OCI-LY1 (cell line): ENCODE measurements around the gene IQCF6.
"Not testable (repeated sequence)": the region's sequence is repeated elsewhere in the genome, so short reads cannot be mapped to it uniquely, and the experiment has no call there.

Experiments used
- H2AFZ ChIP-seq: fragments of 200-600 bp; sonication (generic), shearing (Covaris generic); 2 replicates; pipeline ENCODE4 v1.6.0; 2014; ENCODE audit warnings: antibody characterized with exemption, mild to moderate bottlenecking, low read length
- H3F3A ChIP-seq: fragments of 200-600 bp; sonication (generic), shearing (Covaris generic); 2 replicates; pipeline ENCODE4 v1.6.0; 2014; ENCODE audit warnings: mild to moderate bottlenecking, antibody characterized with exemption, low read length, moderate library complexity; ENCODE audit not compliant: insufficient read depth
- H3K27ac ChIP-seq: fragments of 200-600 bp; sonication (generic); 2 replicates; pipeline ENCODE4 v1.5.1; 2014; ENCODE audit warnings: low read length, mixed run types, mild to moderate bottlenecking, low read depth; ENCODE audit not compliant: poor library complexity, severe bottlenecking
- H3K27me3 ChIP-seq: fragments of 200-600 bp; sonication (generic); 2 replicates; pipeline ENCODE4 v1.6.0; 2014; ENCODE audit warnings: antibody characterized with exemption, mild to moderate bottlenecking, low read length, moderate library complexity; ENCODE audit not compliant: insufficient read depth
- H3K36me3 ChIP-seq: fragments of 200-600 bp; sonication (generic); 2 replicates; pipeline ENCODE4 v1.6.1; 2014; ENCODE audit warnings: mild to moderate bottlenecking, antibody characterized with exemption, low read length, moderate library complexity, mixed read lengths; ENCODE audit not compliant: insufficient read depth
- H3K4me1 ChIP-seq: fragments of 200-600 bp; sonication (generic); 2 replicates; pipeline ENCODE4 v1.5.1; 2014; ENCODE audit warnings: mild to moderate bottlenecking, low read length, moderate library complexity; ENCODE audit not compliant: insufficient read depth, severe bottlenecking
- H3K4me2 ChIP-seq: fragments of 200-600 bp; sonication (generic), shearing (Covaris generic); 2 replicates; pipeline ENCODE4 v1.6.1; 2014; ENCODE audit warnings: low read length
- H3K4me3 ChIP-seq: fragments of 200-600 bp; sonication (generic); 2 replicates; pipeline ENCODE4 v1.5.1; 2014; ENCODE audit warnings: low read length, low read depth, mild to moderate bottlenecking, mixed read lengths; ENCODE audit not compliant: poor library complexity, severe bottlenecking
- H3K79me2 ChIP-seq: fragments of 200-600 bp; shearing (Covaris generic); 2 replicates; pipeline ENCODE4 v1.6.1; 2016; ENCODE audit warnings: mixed run types, low read length, mixed read lengths; ENCODE audit not compliant: insufficient read depth
- H3K9ac ChIP-seq: fragments of 200-600 bp; sonication (generic), shearing (Covaris generic); 2 replicates; pipeline ENCODE4 v1.6.1; 2014; ENCODE audit warnings: mild to moderate bottlenecking, low read length, mixed read lengths
- H3K9me2 ChIP-seq: fragments of 200-600 bp; sonication (generic), shearing (Covaris generic); 2 replicates; pipeline ENCODE4 v1.6.1; 2014; ENCODE audit warnings: low read depth, mild to moderate bottlenecking, low read length, mixed read lengths
- H3K9me3 ChIP-seq: fragments of 200-600 bp; shearing (Covaris generic); 2 replicates; pipeline ENCODE4 v1.6.1; 2014; ENCODE audit warnings: low read length, mixed read lengths
- H4K20me1 ChIP-seq: fragments of 200-600 bp; sonication (generic), shearing (Covaris generic); 2 replicates; pipeline ENCODE4 v1.6.0; 2016; ENCODE audit warnings: mild to moderate bottlenecking, low read length; ENCODE audit not compliant: insufficient read depth
- CTCF ChIP-seq: fragments of 200-600 bp; sonication (generic), shearing (Covaris generic); IDR thresholded peaks from 2 replicates; pipeline ENCODE4 v1.5.1; 2017; ENCODE audit warnings: mild to moderate bottlenecking, antibody characterized with exemption, low read length, moderate library complexity, mixed read lengths
- EZH2 ChIP-seq: fragments of 200-600 bp; sonication (generic), shearing (Covaris generic); IDR thresholded peaks from 2 replicates; pipeline ENCODE4 v1.8.0; 2017; ENCODE audit warnings: borderline replicate concordance, mixed run types, mild to moderate bottlenecking, antibody characterized with exemption, low read length, moderate library complexity, mixed read lengths

The IQCF6 gene

GRCh38 chr3:51773529-51774056 lies 5.4 kb downstream of the IQCF6 start:
- Histone ChIP-seq H3K36me3 (no peaks in the 10 kb centered on the region), H3K27me3 (no peaks in the 10 kb centered on the region), H3K9me3 (no peaks in the 10 kb centered on the region), H3K4me2 (no peak overlapping the region), H3K9ac (no peak overlapping the region), H3K27ac (no peak overlapping the region), H3K4me1 (no peaks in the 10 kb centered on the region), H2AFZ (no peak overlapping the region), H4K20me1 (no peaks in the 10 kb centered on the region), H3K79me2 (no peaks in the 10 kb centered on the region), H3F3A (no peaks in the 10 kb centered on the region), H3K4me3 (no peak overlapping the region), H3K9me2 (no peaks in the 10 kb centered on the region)
- TF ChIP-seq CTCF (no peak), EZH2 (no peak)

- Histone ChIP-seq H3K9ac (no peak overlapping the region), H3F3A (no peaks in the 10 kb centered on the region), H3K9me3 (no peaks in the 10 kb centered on the region), H3K4me2 (no peak overlapping the region), H3K9me2 (no peaks in the 10 kb centered on the region), H3K4me3 (no peak overlapping the region), H4K20me1 (no peaks in the 10 kb centered on the region), H3K4me1 (no peaks in the 10 kb centered on the region), H3K27ac (no peak overlapping the region), H3K27me3 (no peaks in the 10 kb centered on the region), H3K36me3 (no peaks in the 10 kb centered on the region), H2AFZ (no peak overlapping the region), H3K79me2 (no peaks in the 10 kb centered on the region)
- TF ChIP-seq EZH2 (no peak), CTCF (no peak)
Observed at GRCh38 chr3:51759203-51759602, 19.8 kb downstream of the IQCF6 start.

- not testable (repeated sequence) for H3K4me1 ChIP-seq, H2AFZ ChIP-seq, H3K9me2 ChIP-seq, H3K9ac ChIP-seq, H3K36me3 ChIP-seq, H3K79me2 ChIP-seq, H3K27me3 ChIP-seq, H3K27ac ChIP-seq, H4K20me1 ChIP-seq, H3K4me3 ChIP-seq, H3F3A ChIP-seq, H3K9me3 ChIP-seq
- H3K4me2 ChIP-seq, result peak overlapping the region; percentile 30; the same call in 1 of the 2 replicates
Observed at GRCh38 chr3:51753763-51754750, 25.0 kb downstream of the IQCF6 start.
